Cardiac fibroblast (primary cell): ENCODE results near the gene CD300C.
"Not testable (repeated sequence)": the region's sequence is repeated elsewhere in the genome, so short reads cannot be mapped to it uniquely, and the experiment has no call there.

ENCODE experiments used
- DNase-seq, 2 donors: peaks; one replicate each; pipeline versions ENCODE4 v3.0.0 to v3.0.0-alpha.2; 2010; ENCODE audit warnings: low read depth in 2 of 2
- H3K4me3 ChIP-seq, 2 donors: replicated peaks in 1 of 2; 1 replicate in 1 of 2; 2 replicates in 1 of 2; pipeline ENCODE4 v1.5.1; 2011; ENCODE audit warnings: low read depth in 2 of 2, low read length in 2 of 2, mild to moderate bottlenecking in 2 of 2, moderate library complexity in 1 of 2
- CTCF ChIP-seq: IDR thresholded peaks from one replicate; pipeline ENCODE4 v1.5.1; 2011; ENCODE audit warnings: low read depth, mild to moderate bottlenecking, low read length, inconsistent platforms

CD300C gene

GRCh38 chr17:74522381-74523105 lies 23.4 kb downstream of the CD300C start:
- no peak for TF ChIP-seq CTCF
- H3K4me3 ChIP-seq = no peak overlapping the region
- no peak for DNase-seq

DNA sequence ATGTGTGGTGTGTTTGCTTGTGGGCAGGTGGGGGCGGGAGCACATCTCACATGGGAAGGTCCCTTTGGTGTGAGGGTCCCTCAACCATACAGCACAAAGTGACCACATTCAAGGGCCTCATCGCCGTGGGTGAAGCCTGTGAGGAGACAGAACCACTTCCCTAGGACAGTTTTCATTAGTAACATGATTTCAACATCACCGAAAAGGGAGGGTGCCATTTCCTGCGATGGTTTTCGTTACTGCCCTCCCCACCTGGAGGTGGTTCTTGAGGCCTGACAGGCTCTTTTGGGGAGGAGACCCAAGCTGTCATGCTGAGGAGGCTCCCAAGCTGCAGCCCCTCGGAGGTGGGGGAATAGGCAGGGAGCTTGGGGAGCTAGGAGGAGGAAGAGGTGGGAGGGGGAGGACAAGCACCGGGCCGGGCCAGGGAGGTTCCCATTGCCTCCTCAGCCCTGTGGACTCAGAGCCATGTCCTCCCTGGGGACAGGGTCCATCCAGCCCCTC lies 24.2 kb downstream of the CD300C start:
- TF ChIP-seq CTCF = no peak
- no peak overlapping the region for H3K4me3 ChIP-seq
- DNase-seq = no peak

DNA sequence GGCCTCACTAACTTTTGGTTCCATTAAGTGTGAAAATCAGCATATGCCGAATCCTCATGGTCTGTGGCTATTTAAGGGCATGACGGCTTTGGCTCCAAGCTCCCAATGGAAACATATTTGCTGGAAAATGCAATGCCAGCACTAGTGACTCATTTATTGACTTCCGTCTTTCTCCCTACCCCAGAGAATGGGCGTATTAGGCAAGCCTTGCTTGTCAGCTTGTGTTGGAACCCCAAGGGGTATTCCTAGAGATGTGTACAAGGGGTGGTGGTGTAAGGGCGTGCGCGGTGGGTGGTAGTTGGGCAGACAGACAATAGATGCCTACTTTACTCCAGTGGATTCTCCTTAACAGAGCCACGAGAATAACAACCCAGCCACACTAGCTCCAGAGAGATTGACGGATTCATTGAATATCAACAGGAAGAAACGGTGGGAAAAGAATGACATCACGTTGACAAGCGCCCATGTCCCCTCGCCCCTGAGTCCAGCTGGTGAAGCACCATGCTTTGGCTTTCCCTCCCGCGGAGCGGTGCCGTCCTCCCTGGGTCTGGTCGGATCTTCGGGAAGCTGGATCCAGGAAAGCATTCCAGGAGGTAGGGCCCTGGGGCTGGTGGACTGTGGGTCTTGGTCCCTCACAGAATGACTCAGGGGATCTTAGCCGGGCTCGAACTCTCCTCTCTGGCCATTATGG lies 25.0 kb downstream of the CD300C start:
- no peak for TF ChIP-seq CTCF
- DNase-seq = no peak
- H3K4me3 ChIP-seq = no peak overlapping the region

GRCh38 chr17:74520016-74520434 lies 25.9 kb downstream of the CD300C start:
- DNase-seq = no peak
- TF ChIP-seq CTCF = no peak
- H3K4me3 ChIP-seq = no peak overlapping the region

DNA sequence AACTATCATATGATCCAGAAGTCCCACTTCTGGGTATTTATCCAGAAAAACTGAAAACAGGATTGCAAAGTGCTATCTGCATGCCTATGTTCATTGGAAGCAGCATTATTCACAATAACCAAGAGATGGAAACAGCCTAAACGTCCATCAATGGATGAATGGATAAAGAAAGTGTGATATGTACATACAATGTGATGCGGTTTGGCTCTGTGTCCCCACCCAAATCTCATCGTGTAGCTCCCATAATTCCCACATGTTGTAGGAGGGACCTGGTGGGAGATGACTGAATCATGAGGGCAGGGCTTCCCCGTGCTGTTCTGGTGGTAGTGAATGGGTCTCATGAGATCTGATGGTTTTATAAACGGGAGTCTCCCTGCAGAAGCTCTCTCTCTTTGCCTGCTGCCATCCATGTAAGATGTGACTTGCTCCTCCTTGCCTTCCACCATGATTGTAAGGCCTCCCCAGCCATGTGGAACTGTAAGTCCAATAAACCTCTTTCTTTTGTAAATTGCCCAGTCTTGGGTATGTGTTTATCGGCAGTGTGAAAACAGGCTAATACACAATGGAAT lies 27.4 kb downstream of the CD300C start:
- not testable (repeated sequence) for DNase-seq, H3K4me3 ChIP-seq

DNA sequence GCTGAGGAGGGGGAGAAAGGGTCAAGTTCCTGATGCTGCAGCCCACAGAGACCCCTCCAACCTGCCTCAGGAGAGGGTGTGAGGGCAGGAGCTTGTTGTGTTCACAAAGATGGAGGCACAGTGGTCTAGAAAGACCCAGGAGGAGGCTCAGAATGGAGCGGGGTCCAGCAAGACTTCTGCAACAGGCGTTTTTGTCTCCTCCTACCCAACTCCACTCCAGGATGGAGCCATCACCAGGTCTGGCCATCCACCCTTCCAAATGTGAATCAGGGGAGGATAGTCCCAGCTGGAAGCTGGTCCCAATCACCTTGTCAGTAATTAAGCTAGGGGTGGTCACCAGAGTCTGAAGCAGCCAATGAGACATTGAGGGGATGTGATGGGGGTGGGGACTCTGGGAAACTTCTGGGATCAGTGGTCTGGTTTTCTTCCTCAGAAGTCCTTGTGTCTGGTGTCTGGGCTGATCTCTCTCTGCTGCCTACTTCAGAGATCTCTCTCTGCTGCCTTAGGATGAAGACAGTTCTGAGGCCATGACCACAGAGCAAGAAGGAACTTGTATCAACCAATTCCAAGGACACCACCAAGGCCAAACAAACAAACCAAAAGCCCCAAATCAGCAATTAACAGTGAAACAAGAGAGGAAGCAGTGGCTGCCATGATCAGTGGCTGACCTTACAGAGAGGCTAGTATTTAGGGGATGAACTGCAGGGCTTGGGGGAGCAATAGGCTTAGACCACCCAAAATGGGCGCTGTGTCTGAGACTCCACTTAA lies 29.2 kb downstream of the CD300C start:
- H3K4me3 ChIP-seq = no peak overlapping the region
- no peak for TF ChIP-seq CTCF
- no peak for DNase-seq
